Measurements from ENCODE around the gene MEX3A.
"Not testable (repeated sequence)": the region's sequence is repeated elsewhere in the genome, so short reads cannot be mapped to it uniquely, and the experiment has no call there.

The MEX3A gene

DNA sequence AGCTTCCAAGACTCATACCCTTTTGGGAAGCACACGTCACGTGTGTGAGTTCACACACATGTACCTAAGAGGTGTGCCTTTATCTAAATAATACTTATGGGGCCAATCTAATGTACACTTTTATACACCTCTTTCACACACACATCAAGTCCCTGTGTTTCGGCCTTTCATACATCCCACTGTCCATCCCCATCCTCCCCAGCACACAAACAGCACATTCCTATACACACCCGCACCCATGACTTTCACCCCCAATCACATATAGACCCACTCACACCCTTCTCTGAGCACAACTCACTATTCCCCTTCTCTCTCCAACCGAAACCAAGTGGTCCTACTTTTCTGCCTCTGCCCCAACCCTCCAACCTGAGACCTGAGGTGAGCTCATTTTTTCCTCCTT, 3.5 kb downstream of the MEX3A start:
- no peak for DNase-seq

DNA sequence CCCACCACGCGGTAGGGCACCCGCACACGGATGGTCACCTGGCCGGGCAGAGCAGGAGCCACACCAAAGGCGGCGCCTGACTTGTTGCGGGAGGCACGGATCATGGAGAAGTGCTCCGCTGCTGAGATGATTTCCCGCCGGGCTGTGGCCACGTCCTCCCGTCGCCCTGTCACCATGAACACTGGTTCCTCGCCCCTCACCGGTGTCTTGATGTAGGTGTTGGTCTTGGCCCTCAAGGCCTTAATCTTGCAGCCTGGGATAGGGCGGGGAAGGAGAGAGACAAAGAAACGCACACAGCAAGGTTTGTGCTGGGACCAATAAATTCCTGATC, 4.9 kb downstream of the MEX3A start:
- DNase-seq: no peak

DNA sequence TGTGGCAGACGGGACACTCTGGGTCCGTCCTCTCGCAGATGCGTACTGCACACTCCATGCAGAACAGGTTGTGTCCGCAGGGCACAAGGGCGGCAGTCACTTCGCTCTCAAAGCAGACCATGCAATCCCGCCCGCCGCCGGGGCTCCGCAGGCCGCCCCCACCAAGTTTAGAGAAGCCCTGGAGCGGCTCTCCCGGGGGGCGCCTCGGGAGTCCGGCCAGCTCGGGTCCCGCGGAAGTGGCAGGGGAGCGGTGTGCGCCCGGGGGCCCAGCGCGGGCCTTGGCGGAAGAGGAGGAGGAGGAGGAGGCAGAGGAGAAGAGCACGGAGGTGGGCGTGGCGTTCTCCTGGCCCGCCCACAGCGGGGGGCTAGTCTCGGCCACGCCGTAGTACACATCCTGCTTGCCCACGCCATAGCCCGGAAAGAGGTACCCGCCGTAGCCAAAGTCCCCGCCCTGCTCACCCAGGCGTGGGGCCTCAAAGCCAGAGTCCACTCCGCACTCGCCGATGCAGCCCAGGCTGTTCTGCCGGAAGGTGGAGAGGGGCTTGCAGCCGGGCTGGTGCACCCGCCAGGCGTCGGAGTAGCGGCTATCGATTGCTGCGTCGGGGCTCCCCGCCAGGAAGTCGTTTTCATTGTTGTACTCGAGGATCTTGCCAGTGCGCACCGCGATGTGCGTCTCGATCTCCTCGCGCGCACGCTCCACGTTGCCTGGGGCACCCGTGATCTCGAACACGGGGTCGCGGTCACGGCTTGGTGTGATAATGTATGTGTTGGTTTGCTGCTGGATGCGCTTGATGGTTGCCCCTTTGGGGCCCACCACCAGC, 5.4 kb downstream of the MEX3A start:
- DNase-seq: no peak

DNA sequence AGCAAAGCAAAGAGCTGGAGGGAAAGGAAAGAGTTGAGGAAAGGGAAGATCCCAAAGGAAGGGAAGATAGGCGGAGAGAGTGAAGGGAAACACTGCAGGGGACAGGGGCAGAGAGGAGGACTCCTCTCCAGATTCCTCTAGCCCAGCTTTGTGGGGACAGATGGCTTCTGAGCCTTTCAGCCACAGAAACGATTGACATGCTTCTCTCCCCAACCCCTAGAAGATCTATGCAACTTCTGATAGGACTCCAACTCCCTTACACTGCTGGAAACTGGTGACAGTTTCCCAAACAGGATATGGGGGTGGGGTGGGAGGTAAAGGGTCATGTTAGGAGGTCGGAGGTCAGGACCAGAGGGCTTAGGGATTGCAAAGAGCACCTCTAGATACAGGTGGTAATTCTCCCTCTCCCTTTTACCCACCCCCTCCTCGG, 6.5 kb downstream of the MEX3A start:
- no peak for DNase-seq

DNA sequence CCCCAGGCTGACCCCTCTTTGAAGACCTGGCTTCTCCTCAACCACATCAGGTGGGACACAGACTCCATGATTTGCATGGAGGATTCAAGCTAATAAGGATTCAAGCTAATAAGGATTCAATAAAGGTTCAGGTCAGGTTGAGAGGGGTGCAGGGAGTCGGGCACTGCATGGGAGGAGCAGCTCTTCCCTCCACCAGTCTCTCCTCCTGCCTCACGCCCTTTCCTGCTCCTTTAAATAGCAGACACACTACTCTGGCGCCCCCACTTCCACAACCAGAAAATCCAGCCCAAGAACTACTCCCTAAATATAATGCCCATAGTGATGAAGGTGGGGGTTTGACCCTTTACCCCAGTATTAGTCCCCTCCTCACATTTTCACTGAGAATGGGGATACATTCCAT, 7.1 kb downstream of the MEX3A start:
- DNase-seq: no peak

DNA sequence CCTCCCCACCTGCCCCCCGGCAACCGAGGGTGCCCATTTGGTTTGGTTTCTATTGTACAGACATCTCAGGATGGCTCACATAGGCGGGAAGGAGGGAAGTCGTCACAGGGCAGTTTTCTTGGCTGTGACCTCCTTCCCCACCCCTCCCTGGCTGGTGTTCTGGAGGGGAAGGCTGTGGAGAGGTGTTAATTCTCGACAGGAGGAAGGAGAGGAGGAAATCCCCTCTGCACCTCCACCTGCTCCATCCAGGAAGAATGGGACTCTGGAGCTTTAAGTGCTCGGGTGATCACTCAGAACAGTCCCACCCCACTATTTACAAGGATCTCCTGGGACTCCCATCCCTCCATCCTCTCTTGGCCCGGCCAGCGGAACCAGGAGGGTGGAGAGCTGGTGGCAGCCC, 7.6 kb downstream of the MEX3A start:
- DNase-seq: no peak

DNA sequence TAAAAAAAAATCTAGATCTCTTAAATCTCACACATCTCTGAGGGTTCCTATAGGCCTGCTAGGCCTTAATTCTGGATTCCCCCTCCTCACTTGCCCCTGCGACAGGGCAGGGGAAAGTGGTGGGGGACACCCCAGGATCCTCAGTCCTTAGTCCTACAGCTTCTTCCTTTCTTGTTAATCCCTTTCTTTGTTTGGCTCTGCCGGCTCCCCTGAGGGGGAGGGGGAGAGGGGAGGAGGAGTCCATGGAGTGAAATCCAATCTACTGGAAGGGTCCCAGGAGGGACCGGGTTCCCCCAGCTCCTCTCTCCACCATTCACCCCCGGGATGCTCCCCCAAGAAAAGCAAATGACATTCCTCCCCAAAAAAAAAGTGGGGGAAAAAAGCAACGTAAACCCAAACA, 8.5 kb downstream of the MEX3A start:
- no peak for DNase-seq

DNA sequence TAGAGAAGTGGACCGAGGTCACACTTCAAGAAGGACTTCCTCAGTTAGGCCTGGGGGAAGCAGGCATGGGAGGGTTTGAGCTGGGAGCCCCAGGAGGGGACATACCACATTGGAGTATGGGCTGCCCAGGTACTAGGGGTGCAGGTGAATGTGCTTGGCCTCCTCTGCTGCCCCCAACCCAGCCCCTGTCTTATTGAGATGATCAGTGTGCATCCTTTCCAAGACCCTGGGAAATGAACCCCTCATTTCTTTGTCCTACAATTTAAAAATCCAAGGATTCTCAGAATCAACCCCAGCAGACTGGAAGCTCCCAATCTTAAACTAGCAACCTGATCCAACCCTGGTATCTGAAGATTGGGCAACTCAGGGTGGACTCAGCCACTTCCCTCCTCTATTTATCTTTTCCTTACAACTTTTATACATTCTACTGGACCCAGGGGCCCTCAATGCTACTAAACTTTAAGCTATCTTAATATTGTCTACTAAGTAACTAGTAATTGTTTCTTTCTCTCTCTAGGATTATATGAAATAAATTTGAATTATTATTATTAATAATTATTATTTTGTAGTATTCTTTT, 9.1 kb downstream of the MEX3A start:
- no peak for DNase-seq

DNA sequence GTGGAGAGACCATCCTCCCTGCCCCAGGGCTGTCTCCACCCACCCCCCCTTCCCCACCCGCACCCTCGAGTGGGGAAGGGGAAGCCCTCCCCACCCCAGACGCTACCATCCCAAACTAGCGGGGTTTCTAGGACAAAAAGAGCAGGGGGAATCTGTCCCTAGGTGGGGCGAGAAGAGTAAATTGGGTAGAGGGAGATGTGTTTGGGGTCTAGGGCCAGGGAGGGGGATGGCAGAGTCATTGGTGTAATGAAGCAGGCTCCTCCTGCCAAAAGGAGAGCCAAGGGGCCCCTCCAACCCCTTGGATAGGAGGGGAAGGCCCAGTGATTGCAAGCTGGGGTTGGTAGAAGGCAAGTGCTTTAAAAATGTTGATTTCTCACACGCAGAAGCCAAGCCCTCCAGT, 10.0 kb downstream of the MEX3A start:
- no peak for DNase-seq

DNA sequence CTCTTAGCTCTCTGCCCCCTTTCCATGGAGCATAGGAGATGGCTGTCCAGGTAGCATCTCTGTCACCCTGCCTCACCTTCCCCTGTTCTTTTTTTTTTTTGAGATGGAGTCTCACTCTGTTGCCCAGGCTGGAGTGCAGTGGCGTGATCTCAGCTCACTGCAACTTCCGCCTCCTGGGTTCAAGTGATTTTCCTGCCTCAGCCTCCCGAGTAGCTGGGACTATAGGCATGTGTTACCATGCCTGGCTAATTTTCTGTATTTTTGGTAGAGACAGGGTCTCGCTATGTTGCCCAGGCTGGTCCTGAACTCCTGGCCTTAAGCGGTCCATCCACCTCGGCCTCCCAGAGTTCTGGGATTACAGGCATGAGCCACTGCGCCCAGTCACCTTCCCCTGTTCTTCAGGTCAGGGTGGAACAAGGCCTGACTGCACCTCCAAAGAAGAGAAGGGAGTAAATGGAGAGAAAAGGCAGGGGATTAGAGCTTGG, 10.9 kb downstream of the MEX3A start:
- DNase-seq: not testable (repeated sequence)

DNA sequence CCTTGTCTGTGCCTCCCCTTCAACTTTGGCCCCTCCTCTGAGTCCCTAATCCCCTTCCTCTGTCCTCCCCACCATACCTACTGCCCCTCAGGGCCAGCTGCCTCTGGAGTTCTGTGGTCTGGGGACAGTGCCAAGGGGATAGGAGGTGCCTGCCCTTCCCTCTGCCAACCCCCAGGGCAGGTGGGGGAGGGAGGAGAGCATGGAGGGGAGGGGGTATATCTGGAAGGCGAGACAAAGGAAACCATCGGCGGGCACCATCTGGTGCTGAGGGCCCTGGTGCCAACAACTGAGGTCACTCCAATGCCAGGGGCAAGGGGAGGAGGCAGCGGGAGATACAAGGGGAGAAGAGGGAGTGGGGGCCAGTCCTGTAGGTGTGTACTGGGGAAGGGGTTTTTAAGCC, 11.7 kb downstream of the MEX3A start:
- no peak for DNase-seq

DNA sequence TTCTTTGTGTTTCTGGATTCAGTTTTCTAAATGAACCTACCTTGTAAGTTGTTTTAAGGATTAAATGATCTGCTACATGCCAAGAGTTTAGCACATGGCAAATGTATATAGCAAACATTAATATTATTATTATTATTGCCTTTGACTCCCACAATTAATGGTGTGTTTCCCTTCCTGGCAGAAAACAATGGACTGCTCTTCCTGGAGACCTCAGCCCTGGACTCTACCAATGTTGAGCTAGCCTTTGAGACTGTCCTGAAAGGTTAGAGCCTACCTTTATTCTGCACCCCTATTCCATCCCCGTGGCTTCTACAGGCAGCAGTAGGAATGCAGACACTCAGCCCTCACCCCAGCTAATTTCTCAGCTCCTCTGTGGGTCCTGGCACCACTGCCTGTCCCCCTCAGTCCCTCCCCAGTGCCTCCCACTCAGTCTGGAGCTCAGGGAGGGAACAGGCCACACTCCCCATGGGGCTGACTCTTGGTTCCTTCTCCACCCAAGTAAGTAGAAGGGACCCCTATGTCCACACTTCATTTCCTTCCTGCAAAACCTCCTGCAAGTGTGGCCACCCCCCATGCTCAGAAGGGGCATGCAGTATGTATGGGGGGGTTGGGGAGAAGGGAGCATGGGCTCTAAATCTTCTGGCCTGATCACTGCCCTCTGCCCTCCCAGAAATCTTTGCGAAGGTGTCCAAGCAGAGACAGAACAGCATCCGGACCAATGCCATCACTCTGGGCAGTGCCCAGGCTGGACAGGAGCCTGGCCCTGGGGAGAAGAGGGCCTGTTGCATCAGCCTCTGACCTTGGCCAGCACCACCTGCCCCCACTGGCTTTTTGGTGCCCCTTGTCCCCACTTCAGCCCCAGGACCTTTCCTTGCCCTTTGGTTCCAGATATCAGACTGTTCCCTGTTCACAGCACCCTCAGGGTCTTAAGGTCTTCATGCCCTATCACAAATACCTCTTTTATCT, 12.5 kb downstream of the MEX3A start:
- no peak for DNase-seq

DNA sequence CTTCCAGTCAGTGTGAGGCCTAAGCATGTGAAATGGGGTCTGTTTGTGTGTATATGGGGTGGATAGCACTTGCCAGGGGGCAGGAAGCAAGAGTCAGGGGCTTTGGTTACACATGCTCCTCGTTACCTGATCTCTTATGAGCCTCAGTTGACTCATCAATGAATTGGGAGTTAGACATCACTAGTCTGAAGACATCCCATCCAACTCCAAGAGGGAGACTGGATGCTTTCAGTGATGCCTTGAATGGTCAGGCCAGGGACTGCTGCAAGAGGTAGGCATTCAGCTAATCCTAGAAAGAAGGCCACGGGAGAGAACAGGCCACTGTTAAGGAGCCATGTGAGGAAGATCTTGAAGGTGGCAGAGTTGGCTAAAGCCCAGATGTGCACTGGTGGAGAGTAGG, 15.0 kb downstream of the MEX3A start:
- no peak for DNase-seq

DNA sequence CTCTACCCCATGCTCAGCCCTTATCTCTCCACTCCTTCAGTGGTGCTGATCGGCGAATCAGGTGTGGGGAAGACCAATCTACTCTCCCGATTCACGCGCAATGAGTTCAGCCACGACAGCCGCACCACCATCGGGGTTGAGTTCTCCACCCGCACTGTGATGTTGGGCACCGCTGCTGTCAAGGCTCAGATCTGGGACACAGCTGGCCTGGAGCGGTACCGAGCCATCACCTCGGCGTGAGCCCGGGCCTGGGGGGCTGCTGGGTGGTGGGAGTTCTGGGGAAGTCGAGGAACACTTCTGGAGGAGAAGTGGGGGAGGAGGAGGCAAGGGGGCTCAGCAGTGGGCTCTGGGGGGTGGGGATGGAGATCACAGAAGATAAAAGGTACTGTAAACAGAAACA, 16.4 kb downstream of the MEX3A start:
- DNase-seq: no peak

DNA sequence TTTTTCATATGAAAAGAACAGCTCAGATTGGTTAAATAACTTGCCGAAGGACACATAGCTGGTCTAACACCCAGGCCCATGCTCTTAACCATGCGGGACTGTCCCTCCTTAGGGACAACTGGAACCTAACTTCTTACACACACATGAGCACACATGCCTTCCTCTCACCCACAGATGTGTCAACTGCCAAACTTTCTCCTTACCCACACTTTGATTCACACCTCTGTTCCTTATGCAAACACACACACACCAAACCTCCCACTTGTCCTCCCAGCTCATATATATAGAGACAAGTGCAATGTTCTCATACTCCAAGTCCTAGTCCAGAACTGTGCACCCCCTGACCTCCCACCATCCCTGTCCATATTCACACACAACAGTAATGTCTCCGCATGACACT, 17.1 kb downstream of the MEX3A start:
- no peak for DNase-seq

DNA sequence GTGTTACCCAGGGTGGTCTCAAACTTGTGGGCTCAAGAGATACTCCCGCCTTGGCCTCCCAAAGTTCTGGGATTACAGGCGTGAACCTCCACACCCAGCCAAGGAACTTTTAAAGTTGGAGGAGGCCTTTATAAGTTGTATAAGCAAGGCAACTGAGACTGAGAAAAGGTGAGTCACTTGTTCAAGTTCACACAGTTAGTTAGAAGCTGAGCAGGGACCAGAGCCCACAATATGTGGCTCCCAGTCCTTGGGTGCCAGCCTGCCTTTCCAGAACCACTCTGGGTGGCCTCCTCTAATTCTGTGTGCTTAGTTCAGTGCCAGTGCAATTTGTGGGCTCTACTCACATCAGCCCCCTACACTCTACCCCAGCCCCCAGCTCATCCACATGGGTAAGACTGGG, 17.6 kb downstream of the MEX3A start:
- no peak for DNase-seq

DNA sequence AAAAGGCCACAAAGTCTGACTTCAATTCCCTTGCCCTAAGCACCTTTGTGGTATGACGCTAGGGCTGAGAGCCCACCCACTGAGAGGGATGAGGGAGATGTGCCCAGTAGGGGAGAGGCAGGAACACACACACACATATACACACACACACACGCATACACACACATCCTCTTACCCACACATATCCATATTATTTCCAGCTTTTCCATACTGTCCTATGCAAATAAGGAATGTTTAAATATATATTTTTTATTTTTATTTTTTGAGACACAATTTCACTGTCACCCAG, 18.3 kb downstream of the MEX3A start:
- no peak for DNase-seq

DNA sequence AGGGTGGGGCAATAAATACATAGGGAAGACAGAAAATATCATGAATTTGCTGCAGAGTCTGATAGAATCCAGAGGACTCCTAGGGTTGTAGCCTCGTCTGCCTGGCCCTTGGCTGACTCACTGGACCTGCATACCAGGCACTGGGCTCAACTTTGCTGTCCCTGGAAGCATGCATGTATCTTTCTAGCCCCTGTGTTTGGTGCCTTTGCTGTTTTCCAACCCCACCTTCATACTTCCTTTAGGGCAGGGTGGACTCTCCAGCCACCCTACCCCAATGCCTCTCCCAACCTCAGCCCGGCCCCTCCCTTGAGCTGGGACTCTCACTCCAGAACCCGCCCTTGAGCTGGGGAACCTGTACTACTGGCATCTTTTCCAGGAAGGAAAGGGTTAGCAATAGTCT, 20.1 kb downstream of the MEX3A start:
- DNase-seq: no peak

DNA sequence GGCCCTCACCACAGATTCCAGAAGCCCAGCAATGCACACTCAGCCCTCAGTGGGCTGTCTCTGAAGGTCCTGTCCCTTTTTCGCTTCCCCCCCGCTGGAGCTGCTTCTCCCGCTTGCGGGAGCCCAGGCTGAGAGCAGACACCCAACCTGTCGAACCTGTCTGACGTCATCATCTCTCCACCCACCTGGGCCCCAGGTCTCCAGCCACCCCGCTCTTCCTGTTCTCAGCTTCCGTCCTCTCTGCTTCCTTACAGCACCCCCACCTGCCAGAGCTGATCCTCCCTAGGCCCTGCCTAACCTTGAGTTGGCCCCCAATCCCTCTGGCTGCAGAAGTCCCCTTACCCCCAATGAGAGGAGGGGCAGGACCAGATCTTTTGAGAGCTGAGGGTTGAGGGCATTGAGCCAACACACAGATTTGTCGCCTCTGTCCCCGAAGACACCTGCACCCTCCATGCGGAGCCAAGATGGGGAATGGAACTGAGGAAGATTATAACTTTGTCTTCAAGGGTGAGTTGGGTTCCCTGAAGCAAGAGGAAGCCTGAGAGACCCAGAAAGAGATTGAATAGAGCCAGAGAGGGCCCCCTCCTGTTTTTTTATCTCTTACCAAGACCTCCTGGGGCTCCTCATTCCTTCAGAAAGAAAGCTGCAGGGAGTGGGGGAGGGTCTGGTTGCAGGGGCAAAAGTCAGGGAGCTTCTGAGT, 21.2 kb downstream of the MEX3A start, which contains the start of gene RAB25:
Gene RAB25 (plus strand): TSS at position 224 of the 700 bp plus-strand sequence. CDS start 241 bp downstream, at position 465.
- DNase-seq: no peak

DNA sequence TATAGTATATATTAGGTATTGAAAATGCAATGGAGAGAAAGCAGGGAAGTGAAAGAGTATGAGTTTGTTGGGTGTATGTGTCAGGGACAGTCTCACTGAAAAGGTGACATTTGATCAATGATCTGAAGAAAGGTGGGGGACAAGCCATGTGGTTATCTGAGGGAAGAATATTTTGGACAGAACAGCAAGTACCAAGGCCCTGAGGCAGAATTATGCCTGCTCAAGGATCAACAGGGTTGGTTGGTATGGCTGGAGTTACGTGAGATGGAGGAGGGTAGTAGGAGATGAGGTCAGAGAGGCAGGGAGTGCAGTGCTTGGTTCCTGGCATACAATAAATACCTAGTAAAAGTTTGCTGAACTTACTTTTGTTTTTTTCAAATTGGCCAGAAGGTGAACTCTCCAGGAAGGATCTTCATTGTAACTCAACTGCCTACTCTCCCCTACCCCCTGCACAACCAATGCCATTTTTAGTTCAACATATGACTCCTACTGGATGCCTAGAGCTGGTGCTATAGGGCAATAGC, 25.9 kb downstream of the MEX3A start:
- DNase-seq: no peak

DNA sequence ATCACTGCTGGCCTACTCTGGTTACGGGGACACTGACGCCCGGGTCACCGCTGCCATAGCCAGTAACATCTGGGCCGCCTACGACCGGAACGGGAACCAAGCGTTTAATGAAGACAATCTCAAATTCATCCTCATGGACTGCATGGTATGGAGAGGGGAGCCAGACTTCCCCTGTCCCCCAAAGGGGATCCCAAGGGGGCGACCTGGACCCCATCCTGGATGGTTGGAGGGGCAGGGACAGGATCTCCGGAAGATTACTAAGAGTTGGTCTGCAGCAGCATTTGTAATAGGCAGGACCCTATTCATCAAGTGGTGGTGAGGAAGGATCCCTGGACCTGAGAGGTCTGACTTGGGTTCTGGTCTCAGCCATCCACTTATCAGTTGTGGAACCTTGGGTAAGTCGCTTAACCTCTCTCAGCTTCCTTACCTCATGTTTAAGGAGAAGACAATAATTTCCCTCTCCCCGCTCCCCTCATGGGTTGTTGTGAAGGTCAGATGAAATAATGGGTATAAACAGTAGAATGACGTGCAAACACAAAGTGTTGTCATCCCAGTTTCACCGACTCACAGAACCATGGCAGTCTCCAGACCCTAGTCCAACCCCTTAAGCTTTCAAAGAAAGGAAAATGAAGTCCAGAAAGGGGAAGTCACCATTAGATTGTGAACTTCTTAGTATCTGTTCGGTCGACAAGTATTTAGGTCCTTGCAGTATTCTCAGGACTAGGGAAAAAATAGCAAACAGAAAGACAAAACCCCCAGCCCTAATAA, 26.8 kb downstream of the MEX3A start:
- DNase-seq: no peak
